ENCODE results near the gene GARIN1A. TPM values are rescaled to one million over a fixed set of nuclear protein-coding genes. Genes with fewer than 3 reads are reported as not detected.
"Not testable (repeated sequence)": the region's sequence is repeated elsewhere in the genome, so short reads cannot be mapped to it uniquely, and the experiment has no call there.

The GARIN1A gene
- total RNA-seq, 1 donor from 2014 or later: 5.9 TPM

- H4K20me1 ChIP-seq (ENCODE audit: insufficient read depth, low read length); H3K27me3 Mint-ChIP-seq (ENCODE audit: low read depth, unreplicated experiment); H3K4me1 Mint-ChIP-seq (ENCODE audit: low read depth, unreplicated experiment); H3K4me3 Mint-ChIP-seq (ENCODE audit: unreplicated experiment); H3K4me1 ChIP-seq (ENCODE audit: insufficient read depth, low read length); H3K4me2 ChIP-seq (ENCODE audit: low read length); FAIRE-seq; H3K27ac Mint-ChIP-seq (ENCODE audit: unreplicated experiment); H2AFZ ChIP-seq (ENCODE audit: low read depth, low read length); H3K27me3 ChIP-seq (ENCODE audit: insufficient read depth, low read length); DNase-seq (ENCODE audit: low read depth); H3K4me3 ChIP-seq (ENCODE audit: insufficient read depth, low read depth, low read length); H3K9me3 ChIP-seq (ENCODE audit: insufficient read depth, low read depth, low read length); H3K9me3 Mint-ChIP-seq (ENCODE audit: unreplicated experiment); H3K79me2 ChIP-seq (ENCODE audit: insufficient read depth, low read length); H3K27ac ChIP-seq (ENCODE audit: low read depth, low read length); H3K9ac ChIP-seq (ENCODE audit: low read length); H3K36me3 ChIP-seq (ENCODE audit: insufficient read depth, low read length): not testable (repeated sequence)
- H3K36me3 Mint-ChIP-seq (ENCODE audit: low read depth, unreplicated experiment): peaks cover 51% of the 10 kb centered on the region
Observed at GRCh38 chr7:128683738-128684137, 11.6 kb downstream of the GARIN1A start.

GRCh38 chr7:128687131-128687530 lies 15.0 kb downstream of the GARIN1A start:
- Histone ChIP-seq H4K20me1 (ENCODE audit: insufficient read depth, low read length) (no peaks in the 10 kb centered on the region), H3K27ac (ENCODE audit: low read depth, low read length) (no peak overlapping the region), H3K4me1 (ENCODE audit: insufficient read depth, low read length) (no peaks in the 10 kb centered on the region), H3K4me2 (ENCODE audit: low read length) (no peak overlapping the region), H2AFZ (ENCODE audit: low read depth, low read length) (no peak overlapping the region), H3K79me2 (ENCODE audit: insufficient read depth, low read length) (no peaks in the 10 kb centered on the region), H3K4me3 (ENCODE audit: insufficient read depth, low read depth, low read length) (no peak overlapping the region), H3K36me3 (ENCODE audit: insufficient read depth, low read length) (peaks cover 8% of the 10 kb centered on the region), H3K9me3 (ENCODE audit: insufficient read depth, low read depth, low read length) (no peaks in the 10 kb centered on the region), H3K9ac (ENCODE audit: low read length) (no peak overlapping the region), H3K27me3 (ENCODE audit: insufficient read depth, low read length) (no peaks in the 10 kb centered on the region)
- FAIRE-seq (peak; percentile 13), DNase-seq (ENCODE audit: low read depth) (no peak)
- no peaks in the 10 kb centered on the region for H3K27me3 Mint-ChIP-seq (ENCODE audit: low read depth, unreplicated experiment)
- H3K4me1 Mint-ChIP-seq (ENCODE audit: low read depth, unreplicated experiment): peaks cover 1% of the 10 kb centered on the region
- TF ChIP-seq EZH2 (IDR thresholded peaks at IDR 0.05; ENCODE audit: insufficient read depth, low read length) (no peak), CTCF (IDR thresholded peaks at IDR 0.05; ENCODE audit: insufficient read depth, low read depth, low read length) (no peak)
- peaks cover 3% of the 10 kb centered on the region for H3K9me3 Mint-ChIP-seq (ENCODE audit: unreplicated experiment)
- H3K4me3 Mint-ChIP-seq (ENCODE audit: unreplicated experiment): no peak overlapping the region
- peaks cover 52% of the 10 kb centered on the region for H3K36me3 Mint-ChIP-seq (ENCODE audit: low read depth, unreplicated experiment)
- H3K27ac Mint-ChIP-seq (ENCODE audit: unreplicated experiment): no peak overlapping the region

- no peaks in the 10 kb centered on the region for H3K4me1 ChIP-seq (ENCODE audit: insufficient read depth, low read length)
- H3K27ac Mint-ChIP-seq (ENCODE audit: unreplicated experiment): no peak overlapping the region
- H2AFZ ChIP-seq (ENCODE audit: low read depth, low read length): no peak overlapping the region
- H3K9me3 ChIP-seq (ENCODE audit: insufficient read depth, low read depth, low read length): no peaks in the 10 kb centered on the region
- H3K36me3 Mint-ChIP-seq (ENCODE audit: low read depth, unreplicated experiment): peaks cover 46% of the 10 kb centered on the region
- H3K4me3 Mint-ChIP-seq (ENCODE audit: unreplicated experiment): no peak overlapping the region
- H3K9ac ChIP-seq (ENCODE audit: low read length): no peak overlapping the region
- H3K4me3 ChIP-seq (ENCODE audit: insufficient read depth, low read depth, low read length): no peak overlapping the region
- no peaks in the 10 kb centered on the region for H4K20me1 ChIP-seq (ENCODE audit: insufficient read depth, low read length)
- H3K27ac ChIP-seq (ENCODE audit: low read depth, low read length): no peak overlapping the region
- no peak overlapping the region for H3K4me2 ChIP-seq (ENCODE audit: low read length)
- H3K9me3 Mint-ChIP-seq (ENCODE audit: unreplicated experiment): peaks cover 3% of the 10 kb centered on the region
- no peak for FAIRE-seq
- H3K4me1 Mint-ChIP-seq (ENCODE audit: low read depth, unreplicated experiment): peaks cover 1% of the 10 kb centered on the region
- no peaks in the 10 kb centered on the region for H3K79me2 ChIP-seq (ENCODE audit: insufficient read depth, low read length)
- no peaks in the 10 kb centered on the region for H3K27me3 Mint-ChIP-seq (ENCODE audit: low read depth, unreplicated experiment)
- no peak for TF ChIP-seq EZH2 (IDR thresholded peaks at IDR 0.05; ENCODE audit: insufficient read depth, low read length)
- TF ChIP-seq CTCF (IDR thresholded peaks at IDR 0.05; ENCODE audit: insufficient read depth, low read depth, low read length): no peak
- no peaks in the 10 kb centered on the region for H3K27me3 ChIP-seq (ENCODE audit: insufficient read depth, low read length)
- DNase-seq (ENCODE audit: low read depth): no peak
- H3K36me3 ChIP-seq (ENCODE audit: insufficient read depth, low read length): peaks cover 2% of the 10 kb centered on the region
Observed at GRCh38 chr7:128688492-128688891, 16.4 kb downstream of the GARIN1A start.

- H3K27me3 ChIP-seq (ENCODE audit: insufficient read depth, low read length); H2AFZ ChIP-seq (ENCODE audit: low read depth, low read length); H3K27me3 Mint-ChIP-seq (ENCODE audit: low read depth, unreplicated experiment); DNase-seq (ENCODE audit: low read depth); H3K36me3 ChIP-seq (ENCODE audit: insufficient read depth, low read length); H3K4me3 Mint-ChIP-seq (ENCODE audit: unreplicated experiment); H3K27ac ChIP-seq (ENCODE audit: low read depth, low read length); H3K9me3 ChIP-seq (ENCODE audit: insufficient read depth, low read depth, low read length); H4K20me1 ChIP-seq (ENCODE audit: insufficient read depth, low read length); H3K27ac Mint-ChIP-seq (ENCODE audit: unreplicated experiment); H3K4me3 ChIP-seq (ENCODE audit: insufficient read depth, low read depth, low read length); H3K79me2 ChIP-seq (ENCODE audit: insufficient read depth, low read length); H3K4me1 ChIP-seq (ENCODE audit: insufficient read depth, low read length); H3K9me3 Mint-ChIP-seq (ENCODE audit: unreplicated experiment); H3K4me1 Mint-ChIP-seq (ENCODE audit: low read depth, unreplicated experiment); H3K4me2 ChIP-seq (ENCODE audit: low read length); H3K9ac ChIP-seq (ENCODE audit: low read length); FAIRE-seq: not testable (repeated sequence)
- peaks cover 40% of the 10 kb centered on the region for H3K36me3 Mint-ChIP-seq (ENCODE audit: low read depth, unreplicated experiment)
Observed at GRCh38 chr7:128689161-128689935, 17.3 kb downstream of the GARIN1A start.

All from astrocyte (in vitro differentiated cells and primary cell).